HG03558 (cell line): ENCODE measurements around the gene GABARAPL1.
A peak's percentile ranks its signal among the peaks of the same experiment; 100 is the strongest.

Source experiments
- ATAC-seq: cut with Tn5 transposase; IDR thresholded peaks from one replicate; pipeline ENCODE4 v1.9.1; 2021; ENCODE audit warnings: moderate number of reproducible peaks; ENCODE audit not compliant: unreplicated experiment; ENCODE audit errors: extremely low read depth

The GABARAPL1 gene

GRCh38 chr12:10226731-10227130 is 14.1 kb downstream of the GABARAPL1 start:
- ATAC-seq = no peak

DNA sequence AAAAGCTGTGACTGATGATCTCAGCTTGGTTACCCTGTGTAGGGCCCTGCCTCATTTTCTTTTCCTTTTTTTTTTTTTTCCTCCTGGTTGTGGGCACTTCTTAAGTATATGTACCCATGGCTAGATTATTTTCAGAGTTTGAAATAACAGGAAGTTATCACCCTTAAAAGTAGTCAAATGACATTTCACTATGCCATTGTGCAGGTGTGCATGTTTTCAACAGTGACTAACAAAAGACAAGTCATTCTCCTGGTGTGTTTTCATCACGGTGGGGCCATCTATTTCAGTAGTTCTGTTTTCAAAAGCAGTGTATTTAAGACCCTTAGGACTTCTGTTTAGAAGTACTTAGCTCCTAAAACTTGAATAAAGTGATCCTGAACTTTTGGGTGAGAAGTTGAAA is 15.0 kb downstream of the GABARAPL1 start:
- no peak for ATAC-seq

DNA sequence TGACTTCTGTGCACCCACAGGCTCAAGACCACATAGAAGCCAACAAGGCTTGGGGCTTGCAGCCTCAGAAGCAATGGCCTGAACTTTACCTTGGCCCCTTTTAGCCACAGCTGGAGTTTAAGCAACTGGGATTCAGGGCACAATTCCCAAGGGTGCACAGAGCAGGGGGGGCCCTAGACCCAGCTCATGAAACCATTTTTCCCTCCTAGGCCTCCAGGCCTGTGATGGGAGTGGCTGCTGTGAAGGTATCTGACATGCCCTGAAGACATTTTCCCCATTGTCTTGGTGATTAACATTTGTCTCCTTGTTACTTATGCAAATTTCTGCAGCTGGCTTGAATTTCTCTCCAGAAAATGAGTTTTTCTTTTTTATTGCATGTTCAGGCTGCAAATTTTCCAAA is 21.9 kb downstream of the GABARAPL1 start:
- ATAC-seq = no peak

DNA sequence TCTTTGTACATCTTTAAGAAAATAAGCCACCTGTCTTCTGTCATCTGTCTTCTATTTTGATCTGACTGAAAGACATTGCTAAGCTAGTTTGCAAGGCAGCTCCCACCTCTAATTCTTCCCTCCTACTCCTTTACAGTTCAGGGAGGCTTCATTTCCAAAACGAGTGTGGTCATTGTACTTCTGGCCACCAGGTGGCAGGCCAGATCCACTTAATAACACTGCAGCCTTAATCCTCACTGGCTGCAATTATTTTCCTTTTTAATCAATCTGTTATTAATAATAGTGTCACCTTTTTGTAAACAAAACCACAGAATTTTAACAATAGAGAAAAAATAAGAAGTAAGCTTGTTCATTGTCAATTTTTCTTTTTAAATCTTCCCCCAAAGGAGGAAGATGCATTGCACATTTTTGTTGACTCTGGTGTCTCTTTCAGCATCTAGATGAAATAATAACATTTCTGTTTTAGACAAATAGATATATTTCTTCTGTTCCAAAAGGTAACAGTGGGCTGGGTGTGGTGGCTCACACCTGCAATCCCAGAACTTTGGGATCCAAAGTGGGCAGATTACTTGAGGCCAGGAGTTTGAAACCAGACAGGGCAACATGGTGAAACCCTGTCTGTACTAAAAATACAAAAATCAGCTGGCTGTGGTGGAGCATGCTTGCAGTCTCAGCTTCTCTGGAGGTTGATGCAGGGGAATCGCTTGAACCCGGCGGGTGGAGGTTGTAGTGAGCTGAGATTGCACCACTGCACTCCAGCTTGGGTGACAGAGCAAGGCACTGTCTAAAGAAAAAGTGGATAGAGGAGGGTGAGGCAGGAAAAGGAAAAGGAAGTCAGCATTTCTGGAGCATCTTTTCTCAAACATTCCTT is 23.3 kb downstream of the GABARAPL1 start:
- no peak for ATAC-seq

DNA sequence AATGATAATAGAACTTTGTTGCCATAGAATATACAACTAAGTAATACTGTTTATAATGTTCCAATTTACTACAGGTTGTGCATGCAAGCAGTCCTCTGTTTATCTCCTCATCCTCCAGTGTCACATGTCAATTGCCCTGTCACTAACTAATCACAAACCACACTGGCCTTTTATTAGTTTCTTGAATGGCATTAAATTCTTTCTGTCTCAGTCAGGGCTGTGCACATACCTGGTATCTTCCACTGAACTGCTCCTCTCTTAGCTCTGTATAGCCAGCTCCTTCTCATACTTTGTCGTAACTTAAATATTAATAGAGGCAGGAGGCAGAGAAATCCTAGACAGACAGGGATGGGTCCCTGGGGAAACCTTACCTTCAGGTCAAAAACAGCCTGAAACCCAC is 24.0 kb downstream of the GABARAPL1 start:
- no peak for ATAC-seq

DNA sequence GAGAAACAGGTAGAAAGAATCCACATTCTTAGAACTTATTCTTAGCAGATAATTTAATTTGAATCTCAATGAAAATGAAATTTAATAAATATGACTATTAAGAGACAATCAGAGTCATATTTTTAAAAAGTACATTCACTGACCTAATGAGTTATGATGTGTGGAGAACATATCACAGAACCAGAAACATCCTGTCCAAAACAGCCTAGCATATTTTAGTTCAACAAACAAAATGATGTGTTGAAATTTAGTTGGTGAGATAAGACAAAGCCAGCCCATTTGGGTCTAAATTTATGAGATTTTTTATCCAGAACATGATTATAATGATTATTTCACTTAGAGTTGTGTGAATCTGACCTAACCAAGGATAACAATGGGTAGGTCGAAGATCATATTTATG is 25.8 kb downstream of the GABARAPL1 start:
- no peak for ATAC-seq

DNA sequence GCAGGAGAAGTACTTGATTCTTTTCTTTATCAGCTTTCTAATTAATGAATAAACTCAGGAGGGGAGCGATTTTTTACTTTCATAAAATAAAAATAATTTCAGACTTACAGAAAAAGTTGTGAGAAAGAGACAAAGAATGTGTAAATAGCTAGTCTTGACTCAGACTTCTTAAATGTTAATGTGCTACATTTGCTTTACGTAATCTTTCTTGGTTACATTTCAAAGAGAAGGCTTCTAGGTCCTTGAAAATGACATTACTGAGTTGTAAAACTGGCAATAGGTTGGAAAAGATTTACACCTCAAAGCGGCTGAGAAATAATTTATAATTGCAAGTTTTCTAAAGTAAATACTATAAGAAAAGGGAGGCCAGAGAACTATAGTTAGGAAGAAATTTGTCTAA is 28.6 kb downstream of the GABARAPL1 start:
- ATAC-seq = no peak

- ATAC-seq = no peak
Measured at GRCh38 chr12:10241727-10242126, 29.1 kb downstream of the GABARAPL1 start.

DNA sequence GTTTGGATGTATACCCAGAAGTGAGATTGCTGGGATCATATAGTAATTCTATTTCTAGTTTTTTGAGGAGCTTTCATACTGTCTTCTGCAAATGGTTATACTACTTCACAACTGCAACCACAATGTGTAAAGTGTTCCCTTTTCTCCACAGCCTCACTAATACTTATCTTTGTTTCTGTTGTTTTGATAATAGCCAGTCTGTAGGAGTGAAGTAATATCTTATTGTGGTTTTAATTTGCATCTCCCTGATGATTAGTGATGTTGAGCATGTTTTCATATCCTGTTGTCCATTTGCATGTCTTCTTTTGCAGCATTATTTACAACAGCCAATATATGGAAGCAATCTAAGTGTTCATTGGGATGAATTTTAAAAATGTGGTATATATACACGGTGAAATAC is 29.9 kb downstream of the GABARAPL1 start:
- ATAC-seq = no peak

DNA sequence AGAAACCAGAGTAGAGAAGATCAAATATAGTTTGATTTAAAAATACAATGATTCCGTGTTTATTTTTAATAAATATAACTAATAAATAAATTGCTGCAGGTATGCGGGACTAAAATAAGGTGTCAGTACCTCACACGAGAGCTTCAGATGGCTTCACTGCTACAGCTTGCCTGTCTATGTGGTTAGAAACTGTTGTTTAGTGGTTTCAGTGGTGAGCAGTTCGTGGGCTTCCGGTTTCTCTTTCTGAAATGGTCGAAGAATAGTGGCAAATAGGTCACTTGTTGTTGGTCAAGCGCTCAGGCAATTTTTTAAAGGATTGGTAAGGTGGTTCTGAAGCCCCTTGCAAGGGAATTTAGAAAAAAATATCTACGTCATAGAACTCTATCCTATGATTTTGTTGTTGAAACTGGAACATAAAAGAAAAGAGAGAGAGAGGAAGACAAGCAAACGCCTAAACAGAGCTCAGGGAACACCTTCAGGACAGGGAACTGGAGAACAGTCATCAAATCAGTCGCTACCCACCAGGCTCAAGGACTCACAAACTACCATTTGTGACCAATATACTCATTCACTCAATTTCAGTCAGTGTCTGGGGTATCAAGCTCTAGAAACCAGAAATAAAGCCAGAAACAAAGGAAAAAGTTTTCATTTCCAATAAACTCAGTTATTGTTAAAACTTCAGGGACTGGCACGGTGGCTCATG is 31.3 kb downstream of the GABARAPL1 start:
- ATAC-seq = peak; percentile 68

DNA sequence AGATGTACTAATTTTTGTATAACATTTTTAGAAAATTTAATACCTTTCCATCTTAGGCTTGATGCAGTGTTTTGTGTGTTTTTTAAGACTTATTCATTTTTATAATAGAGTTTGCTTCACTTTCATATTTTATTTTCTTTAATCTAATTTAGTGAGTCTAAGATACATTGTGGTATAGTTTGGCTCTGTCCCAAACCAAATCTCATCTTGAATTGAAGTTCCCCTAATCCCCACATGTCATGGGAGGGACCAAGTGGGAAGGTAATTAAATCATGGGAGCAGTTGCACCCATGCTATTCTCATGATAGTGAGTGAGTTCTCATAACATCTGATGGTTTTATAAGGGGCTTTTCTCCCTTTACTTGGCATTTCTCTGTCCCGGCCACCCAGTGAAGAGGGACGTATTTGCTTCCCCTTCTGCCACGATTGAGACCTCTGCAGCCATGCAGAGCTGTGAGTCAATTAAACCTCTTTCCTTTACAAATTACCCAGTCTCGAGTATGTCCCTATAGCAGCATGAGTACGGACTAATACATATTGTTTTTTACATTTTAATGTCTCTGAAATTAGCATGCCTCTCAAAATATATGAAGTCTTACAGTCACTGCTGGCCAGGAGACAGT is 34.9 kb downstream of the GABARAPL1 start:
- ATAC-seq = no peak

- ATAC-seq = no peak
Measured at GRCh38 chr12:10249690-10250455, 37.2 kb downstream of the GABARAPL1 start.

DNA sequence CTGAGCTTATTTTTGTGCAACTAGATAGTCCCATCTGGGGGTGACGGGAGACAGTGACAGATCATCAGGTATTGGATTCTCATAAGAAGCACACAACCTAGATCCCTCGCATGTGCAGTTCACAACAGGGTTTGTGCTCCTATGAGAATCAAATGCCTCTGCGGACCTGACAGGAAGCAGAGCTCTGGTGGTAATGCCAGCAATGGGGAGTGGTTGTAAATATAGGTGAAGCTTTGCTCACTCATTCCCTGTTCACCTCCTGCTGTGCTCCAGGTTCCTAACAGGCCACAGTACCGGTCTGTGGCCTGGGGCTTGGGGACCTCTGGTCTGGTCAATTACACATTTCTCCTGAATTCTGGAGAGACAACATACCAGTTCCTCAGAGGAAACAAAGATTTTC is 39.0 kb downstream of the GABARAPL1 start:
- ATAC-seq = no peak

- ATAC-seq = no peak
Measured at GRCh38 chr12:10252201-10252600, 39.5 kb downstream of the GABARAPL1 start.

DNA sequence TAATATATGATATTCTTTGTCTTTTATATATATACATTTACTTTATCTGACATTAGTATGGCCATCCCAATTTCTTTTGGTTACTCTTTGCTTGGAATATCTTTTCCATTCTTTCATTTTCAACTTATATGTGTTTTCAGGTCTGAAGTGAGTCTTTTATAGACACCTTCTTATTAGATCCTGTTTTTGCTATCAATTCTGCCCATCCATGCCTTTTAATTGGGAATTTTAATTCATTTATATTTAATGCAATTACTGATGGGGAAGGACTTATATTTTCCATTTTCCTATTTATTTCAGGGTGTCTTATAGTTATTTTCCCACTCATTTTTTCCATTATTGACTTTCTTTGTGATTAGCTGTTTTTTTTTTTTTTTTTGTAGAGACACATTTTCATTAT is 43.4 kb downstream of the GABARAPL1 start:
- ATAC-seq = no peak

- no peak for ATAC-seq
Measured at GRCh38 chr12:10260927-10261326, 48.2 kb downstream of the GABARAPL1 start.

DNA sequence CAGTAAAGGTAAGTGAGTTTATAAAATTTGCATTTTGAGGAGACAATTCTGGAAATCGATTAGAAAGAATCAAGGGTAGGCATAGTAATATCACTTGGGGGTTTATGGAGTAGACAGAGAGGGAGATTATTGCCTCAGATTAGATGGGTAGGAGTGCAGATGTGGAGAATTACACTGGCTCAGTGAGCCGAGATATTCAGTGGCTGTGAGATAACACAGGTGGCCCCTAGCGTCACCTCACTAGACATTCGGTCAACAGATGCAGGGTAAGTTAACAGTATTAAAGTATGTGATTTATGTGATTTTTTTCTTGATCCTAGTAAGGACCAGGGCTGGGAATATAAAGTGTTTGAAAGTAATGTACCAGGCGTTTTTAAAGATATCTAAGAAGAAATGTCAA is 55.4 kb downstream of the GABARAPL1 start:
- no peak for ATAC-seq

- no peak for ATAC-seq
Measured at GRCh38 chr12:10272467-10272866, 59.8 kb downstream of the GABARAPL1 start.
